Activated naive CD4-positive, alpha-beta T cell (primary cell): Measurements from ENCODE around the gene AOX1.
"Not testable (repeated sequence)": the region's sequence is repeated elsewhere in the genome, so short reads cannot be mapped to it uniquely, and the experiment has no call there.

Experiments
- DNase-seq, 4 experiments: peaks; one replicate each; lab custom pipeline; 2025; lab: John Stamatoyannopoulos, UW

AOX1 gene

GRCh38 chr2:200602584-200602983 is 16.8 kb downstream of the AOX1 start:
- DNase-seq: no peak

- no peak for DNase-seq
Measured at GRCh38 chr2:200603972-200604371, 18.2 kb downstream of the AOX1 start.

GRCh38 chr2:200604571-200605255 is 18.9 kb downstream of the AOX1 start:
- no peak for DNase-seq

GRCh38 chr2:200608341-200609027 is 22.7 kb downstream of the AOX1 start:
- no peak for DNase-seq

- DNase-seq: no peak
Measured at GRCh38 chr2:200609028-200609614, 23.3 kb downstream of the AOX1 start.

- DNase-seq: not testable (repeated sequence)
Measured at GRCh38 chr2:200610217-200610616, 24.4 kb downstream of the AOX1 start.

- no peak for DNase-seq
Measured at GRCh38 chr2:200613692-200614091, 27.9 kb downstream of the AOX1 start.

- no peak for DNase-seq
Measured at GRCh38 chr2:200614249-200614648, 28.4 kb downstream of the AOX1 start.

- DNase-seq: no peak
Measured at GRCh38 chr2:200615247-200615646, 29.4 kb downstream of the AOX1 start.

GRCh38 chr2:200616193-200616592 is 30.4 kb downstream of the AOX1 start:
- no peak for DNase-seq

- no peak for DNase-seq
Measured at GRCh38 chr2:200616656-200617055, 30.8 kb downstream of the AOX1 start.

GRCh38 chr2:200617156-200618053 is 31.6 kb downstream of the AOX1 start:
- DNase-seq: no peak

- no peak for DNase-seq
Measured at GRCh38 chr2:200618054-200618419, 32.2 kb downstream of the AOX1 start.

GRCh38 chr2:200618590-200619021 is 32.8 kb downstream of the AOX1 start:
- DNase-seq: no peak

GRCh38 chr2:200619279-200619678 is 33.5 kb downstream of the AOX1 start:
- DNase-seq: no peak

GRCh38 chr2:200620606-200621390 is 35.0 kb downstream of the AOX1 start:
- no peak for DNase-seq

- DNase-seq: no peak
Measured at GRCh38 chr2:200622106-200622505, 36.3 kb downstream of the AOX1 start.

GRCh38 chr2:200624026-200624425 is 38.2 kb downstream of the AOX1 start:
- DNase-seq: no peak

- DNase-seq: no peak
Measured at GRCh38 chr2:200624658-200625057, 38.8 kb downstream of the AOX1 start.

GRCh38 chr2:200625282-200625681 is 39.5 kb downstream of the AOX1 start:
- no peak for DNase-seq

GRCh38 chr2:200625958-200626363 is 40.1 kb downstream of the AOX1 start:
- DNase-seq: no peak
